Caco-2 (cell line): ENCODE results near the gene SNAP47. TPM values are rescaled to one million over a fixed set of nuclear protein-coding genes. Genes with fewer than 3 reads are reported as not detected.

ENCODE experiments used
- BruUV-seq: library from RNA; stranded (reverse); fragments of 400-500 nt; replicated peaks from 2 replicates; lab custom pipeline; 2021; lab: Mats Ljungman, UMichigan
- CTCF ChIA-PET: fragments of 300-600 bp; sonication (Branson Sonifier 250); formaldehyde crosslinking; loops from one replicate; lab custom pipeline; 2022; ENCODE audit warnings: antibody characterized with exemption; lab: Charles Lee
- POLR2A ChIA-PET: fragments of 300-600 bp; sonication (Branson Sonifier 250); formaldehyde crosslinking; loops from one replicate; lab custom pipeline; 2022; ENCODE audit warnings: antibody characterized with exemption; lab: Charles Lee
- DNase-seq, 2 experiments: peaks; one replicate each; pipeline versions ENCODE4 v3.0.0 to v3.0.0-alpha.2; 2020 to 2022
- H3K27me3 ChIP-seq: replicated peaks from 2 replicates; pipeline ENCODE4 v1.6.0; 2011; ENCODE audit warnings: low read length; ENCODE audit not compliant: control insufficient read depth, insufficient read depth
- H3K36me3 ChIP-seq: 2 replicates; pipeline ENCODE4 v1.5.1; 2011; ENCODE audit warnings: low read length; ENCODE audit not compliant: control insufficient read depth, insufficient read depth
- H3K4me1 ChIP-seq: fragments of 250-450 bp; sonication (Bioruptor Pico); 2 replicates; pipeline ENCODE4 v1.5.1; 2020; ENCODE audit warnings: mild to moderate bottlenecking
- H3K4me3 ChIP-seq: 2 replicates; pipeline ENCODE4 v1.5.1; 2011; ENCODE audit warnings: low read depth, mild to moderate bottlenecking, control low read depth, low read length
- H3K9me3 ChIP-seq: fragments of 250-450 bp; sonication (Bioruptor Pico); 2 replicates; pipeline ENCODE4 v1.5.1; 2020; ENCODE audit warnings: mild to moderate bottlenecking, moderate library complexity
- H3K27ac Mint-ChIP-seq: one replicate; pipeline ENCODE4 v1.8.0; 2022; ENCODE audit warnings: mixed read lengths; ENCODE audit not compliant: unreplicated experiment
- H3K27me3 Mint-ChIP-seq: one replicate; pipeline ENCODE4 v1.8.0; 2022; ENCODE audit warnings: mixed read lengths; ENCODE audit not compliant: insufficient read depth, unreplicated experiment
- H3K36me3 Mint-ChIP-seq: one replicate; pipeline ENCODE4 v1.8.0; 2022; ENCODE audit warnings: mild to moderate bottlenecking, mixed read lengths; ENCODE audit not compliant: insufficient read depth, unreplicated experiment
- H3K4me1 Mint-ChIP-seq: one replicate; pipeline ENCODE4 v1.8.0; 2022; ENCODE audit warnings: low read depth, mixed read lengths; ENCODE audit not compliant: unreplicated experiment
- H3K4me3 Mint-ChIP-seq: one replicate; pipeline ENCODE4 v1.8.0; 2022; ENCODE audit warnings: mild to moderate bottlenecking, moderate library complexity, mixed read lengths; ENCODE audit not compliant: unreplicated experiment
- H3K9me3 Mint-ChIP-seq: one replicate; pipeline ENCODE4 v1.8.0; 2022; ENCODE audit warnings: mixed read lengths; ENCODE audit not compliant: unreplicated experiment
- CTCF ChIP-seq, 2 experiments: fragments of 200-600 bp in 1 of 2; IDR thresholded peaks; 1 replicate in 1 of 2; 2 replicates in 1 of 2; pipeline versions ENCODE4 v1.5.1 to v1.8.0; 2011 to 2022; ENCODE audit warnings: antibody characterized with exemption in 1 of 2, control low read depth in 1 of 2, inconsistent platforms in 1 of 2, low read depth in 1 of 2, low read length in 1 of 2, mild to moderate bottlenecking in 1 of 2, moderate library complexity in 1 of 2; ENCODE audit not compliant: insufficient read depth in 1 of 2, severe bottlenecking in 1 of 2, unreplicated experiment in 1 of 2
- intact Hi-C: fragments of 100-400 bp; cut with micrococcal nuclease; formaldehyde crosslinking; loops from one replicate; pipeline ENCODE4 v1.10.0; 2022; ENCODE audit not compliant: unreplicated experiment
- total RNA-seq: library from RNA; stranded (reverse); gene quantifications from 2 replicates; pipeline ENCODE4 v1.2.3, GENCODE V29; 2022

SNAP47 gene
- total RNA-seq, 1 experiment from 2014 or later = 29.1 TPM

GRCh38 chr1:227788271-227789083 is 53.2 kb downstream of the SNAP47 start:
- POLR2A ChIA-PET = interaction anchor here (0.5 to 1.1 kb wide), 4 partner anchors 26 to 377 kb away, joined by 3 to 9 read pairs (median 4); partner anchors contain the start of genes IBA57 and JMJD4

GRCh38 chr1:227789084-227790033 is 54.1 kb downstream of the SNAP47 start:
- ChIA-PET CTCF (interaction anchor here (0.6 kb wide), 1 partner anchor 26 kb away, joined by 3 read pairs; no protein-coding TSS in a partner anchor), POLR2A (no interaction called here)
- TF ChIP-seq CTCF (IDR thresholded peaks at IDR 0.05; ENCODE audit: insufficient read depth in 1 of 2, low read depth in 1 of 2, low read length in 1 of 2, severe bottlenecking in 1 of 2, unreplicated experiment in 1 of 2) = no peak
- H3K36me3 ChIP-seq = no peaks in the 10 kb centered on the region
- peak overlapping the region; percentile 83 for H3K4me3 Mint-ChIP-seq
- H3K9me3 Mint-ChIP-seq = no peaks in the 10 kb centered on the region
- peaks cover 6% of the 10 kb centered on the region for H3K4me1 Mint-ChIP-seq
- no peaks in the 10 kb centered on the region for H3K27me3 ChIP-seq
- peaks cover 17% of the 10 kb centered on the region; the same call in 1 of the 2 replicates for H3K4me1 ChIP-seq
- BruUV-seq = no TSS peak
- no peak for DNase-seq
- H3K36me3 Mint-ChIP-seq = no peaks in the 10 kb centered on the region
- H3K4me3 ChIP-seq = peak overlapping the region; percentile 70
- no peak overlapping the region for H3K27ac Mint-ChIP-seq
- intact Hi-C loops = loop anchor here (2.0 to 5.0 kb wide), 2 partner anchors 55 to 103 kb away; partner anchors contain the start of genes JMJD4 and SNAP47
- peaks cover 6% of the 10 kb centered on the region for H3K27me3 Mint-ChIP-seq
- no peaks in the 10 kb centered on the region for H3K9me3 ChIP-seq

More at GRCh38 chr1:227788271-227789083, 53.2 kb downstream of the SNAP47 start:
- peak overlapping the region; percentile 83 for H3K4me3 Mint-ChIP-seq
- BruUV-seq = no TSS peak
- peaks cover 17% of the 10 kb centered on the region; the same call in 1 of the 2 replicates for H3K4me1 ChIP-seq
- intact Hi-C loops = loop anchor here (1.0 to 5.0 kb wide), 3 partner anchors 54 to 158 kb away; partner anchors contain the start of genes JMJD4 and SNAP47
- H3K4me1 Mint-ChIP-seq = peaks cover 6% of the 10 kb centered on the region
- DNase-seq = peak; percentile 85
- no peak for TF ChIP-seq CTCF (IDR thresholded peaks at IDR 0.05; ENCODE audit: insufficient read depth in 1 of 2, low read depth in 1 of 2, low read length in 1 of 2, severe bottlenecking in 1 of 2, unreplicated experiment in 1 of 2)
- no peak overlapping the region for H3K27ac Mint-ChIP-seq
- H3K9me3 ChIP-seq = no peaks in the 10 kb centered on the region
- H3K27me3 ChIP-seq = no peaks in the 10 kb centered on the region
- H3K27me3 Mint-ChIP-seq = peaks cover 6% of the 10 kb centered on the region
- peak overlapping the region; percentile 70 for H3K4me3 ChIP-seq
- CTCF ChIA-PET = interaction anchor here (0.6 to 1.1 kb wide), 3 partner anchors 160 to 540 kb away, joined by 3 to 10 read pairs (median 3); partner anchors contain the start of gene WNT9A
- no peaks in the 10 kb centered on the region for H3K36me3 ChIP-seq
- no peaks in the 10 kb centered on the region for H3K9me3 Mint-ChIP-seq
- no peaks in the 10 kb centered on the region for H3K36me3 Mint-ChIP-seq
